ENCODE results near the gene DSE.
A peak's percentile ranks its signal among the peaks of the same experiment; 100 is the strongest.

The DSE gene

GRCh38 chr6:116362276-116362675, 8.5 kb upstream of the DSE start:
- DNase-seq, result peak; percentile 63

DNA sequence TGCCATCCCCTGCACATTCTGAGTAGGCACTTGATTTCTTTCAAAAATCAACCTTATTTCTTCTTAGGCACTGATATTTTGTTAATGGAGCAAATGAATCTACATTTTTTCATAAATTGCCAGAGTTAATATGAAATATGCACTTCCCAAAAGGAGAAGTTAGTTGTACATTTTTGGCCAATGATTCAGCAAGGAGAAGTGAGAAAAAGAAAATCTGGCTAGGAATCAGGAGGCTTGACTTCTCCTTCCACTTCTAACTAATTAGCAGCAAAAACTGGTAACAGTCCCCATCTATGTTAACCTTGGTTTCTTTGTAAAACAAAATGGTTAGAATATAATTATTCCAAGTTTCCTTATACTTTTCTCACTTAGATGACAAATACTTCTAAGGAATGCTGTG, 7.0 kb upstream of the DSE start:
- peak; percentile 87 for DNase-seq

- peak; percentile 77 for DNase-seq
Measured at GRCh38 chr6:116364321-116364720, 6.4 kb upstream of the DSE start.

DNA sequence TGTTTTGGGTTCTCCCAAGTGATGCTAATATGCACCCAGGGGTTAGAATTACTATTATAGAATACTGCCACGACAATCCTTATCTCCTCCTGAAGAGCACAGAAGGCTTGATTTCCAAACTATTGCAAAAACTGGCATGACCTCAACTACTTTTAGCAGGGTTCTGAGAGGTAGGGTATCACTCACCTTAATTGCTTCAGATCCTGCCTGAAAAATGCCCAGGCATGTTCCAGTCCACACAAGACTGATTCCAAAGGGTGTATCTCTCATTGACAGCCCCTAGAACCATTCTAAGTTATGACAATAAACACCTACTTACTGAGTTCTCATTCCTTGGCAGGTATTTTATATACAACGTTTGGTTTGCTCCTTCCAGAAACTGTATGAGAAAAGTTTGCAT, 5.0 kb upstream of the DSE start:
- DNase-seq, result no peak

- DNase-seq, result no peak
Measured at GRCh38 chr6:116366740-116367275, 3.9 kb upstream of the DSE start.

GRCh38 chr6:116369540-116369939, 1.2 kb upstream of the DSE start:
- no peak for DNase-seq

- no peak for DNase-seq
Measured at GRCh38 chr6:116369964-116370759, 585 bp upstream of the DSE start.

GRCh38 chr6:116371120-116371917, 572 bp downstream of the DSE start:
- DNase-seq, result peak; percentile 76

DNA sequence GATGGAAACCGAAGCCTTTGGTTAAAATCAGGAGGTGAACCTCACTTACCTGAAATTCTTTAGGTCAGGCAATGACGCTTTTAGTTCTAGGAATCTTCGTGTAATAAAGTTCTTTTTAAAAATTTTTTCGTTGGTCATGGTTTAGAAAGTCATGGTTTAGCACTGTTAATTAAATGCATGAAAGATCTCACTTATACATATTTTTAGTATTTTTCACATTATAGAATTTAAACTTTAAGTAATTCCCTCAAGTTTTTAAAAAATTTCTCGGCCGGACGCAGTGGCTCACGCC, 1.1 kb downstream of the DSE start:
- DNase-seq, result no peak

GRCh38 chr6:116373300-116373699, 2.6 kb downstream of the DSE start:
- peak; percentile 56 for DNase-seq

DNA sequence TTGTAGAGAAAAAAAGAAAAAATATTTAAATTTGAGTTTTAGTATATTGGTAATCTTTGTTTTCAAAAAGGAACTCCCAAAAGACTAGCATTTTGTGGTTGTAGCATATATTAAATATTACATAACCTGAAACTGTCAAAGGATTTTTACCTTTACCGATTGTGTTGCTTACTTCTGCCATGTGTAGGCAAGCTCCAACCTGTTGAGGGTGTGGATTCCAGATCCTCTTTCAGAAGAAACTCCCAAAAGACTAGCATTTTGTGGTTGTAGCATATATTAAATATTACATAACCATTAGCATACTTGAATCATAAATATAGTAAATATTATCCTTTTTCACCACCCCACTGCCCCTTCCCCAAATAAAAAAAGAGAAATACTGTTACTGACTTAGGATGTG, 3.2 kb downstream of the DSE start:
- DNase-seq, result no peak

GRCh38 chr6:116374586-116374985, 3.8 kb downstream of the DSE start:
- DNase-seq, result no peak

- DNase-seq, result no peak
Measured at GRCh38 chr6:116375262-116375661, 4.5 kb downstream of the DSE start.

DNA sequence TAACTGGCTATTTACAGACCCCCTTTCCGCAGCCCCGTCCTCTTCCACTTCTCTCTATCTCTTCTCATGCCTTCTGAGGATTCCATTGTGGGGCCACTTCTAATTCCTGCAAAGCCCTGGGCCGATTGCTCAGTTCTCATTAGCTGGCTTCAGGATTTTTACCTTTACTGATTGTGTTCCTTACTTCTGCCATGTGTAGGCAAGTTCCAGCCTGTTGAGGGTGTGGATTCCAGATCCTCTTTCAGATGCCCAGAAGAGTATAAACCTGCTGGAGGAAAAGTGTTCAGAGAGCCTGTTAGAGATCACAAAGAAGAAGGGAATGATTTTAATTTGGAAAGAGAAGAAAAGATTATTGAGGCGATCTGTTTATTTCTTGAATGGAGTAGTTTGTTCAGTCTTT, 5.4 kb downstream of the DSE start:
- no peak for DNase-seq

DNA sequence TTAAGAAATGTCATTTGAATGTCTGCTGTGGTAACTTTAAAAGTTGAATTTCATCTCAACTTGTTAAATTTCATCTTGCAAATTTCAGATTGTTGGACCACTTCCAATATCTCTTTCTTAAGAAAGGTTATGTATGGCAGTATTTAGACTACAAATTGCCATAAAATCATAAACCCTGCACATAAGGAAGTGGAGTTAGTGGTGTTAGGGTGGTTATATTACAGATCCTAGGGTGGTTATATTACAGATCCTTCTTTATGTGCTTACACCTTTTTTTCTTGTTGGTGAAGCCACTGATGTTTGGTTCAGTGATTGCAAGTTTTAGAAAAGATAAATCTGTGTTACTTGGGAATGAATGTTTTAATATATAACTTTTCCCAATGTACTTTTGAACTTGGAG, 9.0 kb downstream of the DSE start:
- no peak for DNase-seq

DNA sequence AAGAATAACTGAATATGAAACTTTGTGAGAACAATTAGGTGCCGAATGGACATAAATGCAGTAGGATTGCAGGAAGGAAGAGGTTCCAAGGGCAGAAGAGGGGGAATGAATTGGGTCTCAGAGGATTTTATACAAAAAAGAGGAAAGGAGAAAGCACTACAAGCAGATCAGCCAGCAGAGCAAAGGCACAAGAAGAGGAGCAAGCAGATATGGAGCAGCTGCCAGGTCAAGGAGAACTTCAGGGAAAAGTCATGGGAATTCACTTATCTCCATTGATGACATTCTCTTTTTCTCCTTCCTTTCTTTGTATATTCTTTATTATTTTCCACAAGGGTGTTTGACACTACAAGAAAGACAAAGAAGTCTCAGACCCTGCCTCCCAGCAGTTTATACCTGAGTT, 9.6 kb downstream of the DSE start:
- no peak for DNase-seq

- no peak for DNase-seq
Measured at GRCh38 chr6:116381000-116381399, 10.3 kb downstream of the DSE start.

- DNase-seq, result no peak
Measured at GRCh38 chr6:116382587-116382986, 11.8 kb downstream of the DSE start.

- no peak for DNase-seq
Measured at GRCh38 chr6:116384727-116385458, 14.1 kb downstream of the DSE start.

GRCh38 chr6:116385459-116385802, 14.7 kb downstream of the DSE start:
- peak; percentile 90 for DNase-seq

GRCh38 chr6:116385921-116386320, 15.2 kb downstream of the DSE start:
- DNase-seq, result no peak

DNA sequence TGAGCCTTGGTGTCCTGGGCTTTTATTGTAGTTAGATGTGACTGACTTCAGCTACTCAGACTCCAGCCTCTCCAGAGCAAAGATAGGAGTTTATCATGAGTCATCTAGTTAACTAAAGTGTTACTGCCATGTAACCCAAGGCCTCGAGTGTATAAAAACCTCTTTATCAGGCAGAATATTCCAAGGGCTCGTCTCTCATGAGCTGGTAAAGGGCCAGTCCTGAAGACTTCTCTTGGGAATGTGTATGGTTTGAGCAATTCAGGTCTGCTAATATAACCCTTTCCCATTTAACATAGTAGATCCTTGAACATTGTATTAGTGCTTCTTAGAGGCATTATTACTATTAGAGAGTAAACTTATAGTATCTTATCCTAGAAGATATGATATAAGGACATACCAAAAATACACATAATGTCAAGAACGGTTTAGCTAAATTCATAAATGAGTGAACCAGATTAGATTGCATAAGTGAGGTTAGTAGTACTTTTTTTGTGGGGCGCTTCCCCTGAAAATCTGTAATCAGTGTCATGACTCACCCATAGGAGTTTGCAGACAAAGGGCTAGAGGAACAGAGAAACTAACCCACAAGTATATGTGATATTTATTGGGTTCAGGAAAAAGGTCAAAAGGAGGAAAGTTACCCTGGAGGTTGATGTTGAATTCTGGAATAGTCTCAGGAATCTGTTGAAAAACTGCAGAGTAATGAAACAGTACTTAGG, 16.0 kb downstream of the DSE start:
- peak; percentile 87 for DNase-seq

DNA sequence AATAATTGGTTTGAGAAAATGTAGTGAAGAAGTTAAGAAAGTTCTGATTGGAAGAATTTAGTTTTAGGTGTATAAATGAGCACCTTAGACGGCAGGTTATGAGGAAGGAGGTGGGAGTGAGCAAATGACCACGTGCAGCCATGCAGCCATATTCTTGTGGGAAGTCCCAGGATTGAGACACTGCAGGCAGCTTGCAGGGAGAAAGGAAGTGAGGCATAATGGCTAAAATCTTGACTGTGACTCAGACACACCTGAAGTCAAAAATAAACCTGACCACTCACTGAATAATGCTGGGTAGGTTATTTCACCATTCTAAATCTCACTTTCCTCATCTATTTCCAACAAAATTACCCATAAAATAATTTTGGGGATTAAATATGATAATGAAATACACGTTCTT, 16.6 kb downstream of the DSE start:
- DNase-seq, result peak; percentile 94

Measured in inflammatory macrophage treated with lipopolysaccharide for 4 hours (primary cell).